HG03520 (cell line): ENCODE data around the gene CASQ1.

ENCODE experiments used
- ATAC-seq: cut with Tn5 transposase; IDR thresholded peaks from one replicate; pipeline ENCODE4 v1.9.1; 2021; ENCODE audit warnings: mild to moderate bottlenecking, moderate library complexity; ENCODE audit not compliant: unreplicated experiment

Gene CASQ1

DNA sequence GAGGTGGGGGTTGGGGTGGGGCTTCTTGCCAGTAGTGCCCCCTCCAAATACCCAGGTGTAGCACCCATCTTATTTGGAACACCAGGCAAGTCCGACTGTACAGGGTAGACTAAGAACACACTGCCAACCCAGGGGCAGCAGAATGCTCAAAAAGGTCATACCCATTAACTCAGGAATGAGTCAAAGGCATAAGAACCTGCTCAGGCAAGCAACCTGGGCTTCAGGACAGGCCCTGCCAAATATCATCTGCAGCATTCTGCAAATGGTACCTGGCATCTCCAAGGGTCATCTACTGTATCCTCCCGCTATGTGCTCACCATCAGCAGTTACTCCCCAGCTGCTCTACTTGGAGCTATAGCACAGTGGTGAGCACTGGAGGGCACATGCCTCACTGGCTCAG, 34.2 kb downstream of the CASQ1 start:
- no peak for ATAC-seq

- ATAC-seq: no peak
Measured at GRCh38 chr1:160225345-160225744, 35.0 kb downstream of the CASQ1 start.

DNA sequence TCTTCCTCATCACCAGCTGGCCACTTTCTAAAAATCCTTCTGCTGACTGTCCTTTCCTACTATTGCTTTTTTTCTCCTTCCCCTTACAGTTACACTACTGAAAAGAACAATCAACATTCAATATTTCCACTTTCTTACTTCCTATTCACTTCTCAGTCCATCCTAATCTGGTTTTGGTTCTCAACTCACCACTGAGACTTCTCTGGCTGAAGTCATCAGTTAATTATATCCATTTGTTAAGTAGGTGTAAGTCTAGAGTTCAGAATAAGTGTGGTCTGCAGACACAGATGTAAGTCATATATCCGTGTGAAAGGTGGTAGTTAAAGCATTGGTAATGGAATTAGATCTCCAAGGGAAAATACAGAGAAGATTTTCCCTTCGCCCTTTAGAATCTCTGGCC, 36.2 kb downstream of the CASQ1 start:
- no peak for ATAC-seq

GRCh38 chr1:160227034-160227433, 36.7 kb downstream of the CASQ1 start:
- no peak for ATAC-seq

GRCh38 chr1:160227561-160227960, 37.2 kb downstream of the CASQ1 start:
- no peak for ATAC-seq

GRCh38 chr1:160228431-160228830, 38.1 kb downstream of the CASQ1 start:
- ATAC-seq: no peak

DNA sequence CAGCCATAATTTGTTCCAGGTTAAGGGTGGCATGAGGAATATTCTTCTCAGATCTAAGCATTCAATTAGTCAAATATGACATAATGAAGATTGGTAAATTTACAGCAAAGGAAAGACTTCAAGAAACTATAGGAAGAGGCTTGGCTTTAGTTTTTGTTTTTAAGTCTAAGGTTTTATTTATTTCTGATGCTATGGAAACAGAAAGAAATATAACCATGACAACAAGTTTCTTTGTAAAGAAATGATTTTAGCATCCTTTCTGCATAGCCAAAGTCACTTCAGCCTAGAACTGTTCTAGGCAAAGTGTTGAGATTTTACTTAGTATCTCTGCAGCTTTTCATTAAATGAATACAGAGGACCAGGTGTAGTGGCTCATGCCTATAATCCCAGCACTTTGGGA, 42.5 kb downstream of the CASQ1 start:
- no peak for ATAC-seq

DNA sequence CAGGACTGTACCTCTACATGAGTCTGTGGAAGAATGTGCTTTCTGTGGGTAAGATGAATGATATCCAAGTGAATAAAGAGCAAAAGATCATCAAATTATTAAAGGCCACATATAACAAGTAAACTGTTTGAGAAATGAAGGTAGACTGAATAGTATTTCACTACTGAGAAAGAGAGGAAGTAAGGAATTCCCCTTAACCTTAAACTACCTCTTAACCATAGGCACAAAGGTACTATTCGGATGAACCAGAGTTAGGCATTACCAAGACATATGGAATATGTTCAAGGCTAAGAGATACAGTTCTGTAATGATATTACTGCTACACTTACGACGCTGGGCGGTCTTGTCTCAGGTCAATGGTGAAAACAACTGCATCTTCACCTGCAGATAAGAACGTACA, 46.4 kb downstream of the CASQ1 start:
- no peak for ATAC-seq

DNA sequence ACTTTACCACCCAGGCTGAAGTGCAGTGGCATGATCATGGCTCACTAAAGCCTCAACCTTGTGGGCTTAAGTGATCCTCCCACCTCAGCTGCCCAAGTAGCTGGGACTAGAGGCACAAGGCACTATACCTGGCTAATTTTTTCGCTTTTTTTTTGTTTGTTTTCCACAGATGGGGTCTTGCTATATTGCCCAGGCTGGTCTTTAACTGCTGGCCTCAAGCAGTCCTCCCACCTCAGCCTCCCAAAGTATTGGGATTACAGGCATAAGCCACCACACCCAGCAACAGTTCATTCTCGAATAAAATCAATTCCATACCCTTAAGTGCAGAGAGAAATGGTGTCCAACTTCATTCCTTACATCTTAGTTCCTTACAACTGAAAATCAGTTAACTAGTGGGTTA, 47.2 kb downstream of the CASQ1 start:
- no peak for ATAC-seq

DNA sequence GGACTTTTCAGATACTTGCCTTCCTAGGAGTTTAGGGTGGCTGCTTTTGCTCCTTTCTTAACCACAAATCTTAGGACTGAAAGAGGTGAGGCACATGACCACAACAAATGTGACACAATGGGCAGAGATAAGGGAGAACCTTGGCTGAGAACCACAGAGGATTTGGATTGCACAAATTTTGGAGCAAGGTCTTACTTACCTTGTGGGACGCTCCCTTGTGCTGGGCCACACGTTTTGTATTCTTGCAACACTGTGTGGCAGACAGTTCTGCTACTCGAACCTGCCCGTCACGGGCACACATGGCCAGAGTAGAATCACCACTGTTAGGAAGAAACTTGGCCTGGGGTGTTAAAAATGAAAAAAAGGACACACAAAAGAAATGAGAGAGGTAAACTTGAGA, 48.0 kb downstream of the CASQ1 start:
- ATAC-seq: no peak

- no peak for ATAC-seq
Measured at GRCh38 chr1:160239582-160240299, 49.4 kb downstream of the CASQ1 start.

- ATAC-seq: no peak
Measured at GRCh38 chr1:160243767-160244166, 53.4 kb downstream of the CASQ1 start.

GRCh38 chr1:160244209-160244608, 53.8 kb downstream of the CASQ1 start:
- no peak for ATAC-seq

DNA sequence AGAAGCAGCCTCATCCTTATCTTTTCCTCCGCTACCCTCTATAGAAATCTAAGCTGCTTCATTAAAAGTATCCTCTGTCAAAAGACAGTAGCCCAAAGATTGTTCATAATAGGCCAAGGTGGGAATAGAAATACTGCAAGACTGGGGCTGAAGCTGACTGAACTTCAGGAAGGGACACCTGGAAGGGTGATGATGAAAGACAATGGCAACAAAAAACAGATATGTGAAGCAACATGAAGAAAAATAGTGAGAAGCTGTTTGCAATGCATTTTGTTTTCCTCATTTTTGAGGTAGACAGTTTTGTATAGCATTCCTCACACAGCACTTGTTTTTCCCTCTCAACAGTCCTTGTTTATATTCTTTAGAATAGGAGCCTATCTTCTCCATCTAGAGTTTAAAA, 55.1 kb downstream of the CASQ1 start:
- ATAC-seq: no peak

GRCh38 chr1:160247053-160247452, 56.7 kb downstream of the CASQ1 start:
- ATAC-seq: no peak

- ATAC-seq: no peak
Measured at GRCh38 chr1:160251011-160251410, 60.6 kb downstream of the CASQ1 start.
